Right atrium auricular region (tissue), 2 donors: Measurements from ENCODE around the gene CD300E. TPM values are rescaled to one million over a fixed set of nuclear protein-coding genes. Genes with fewer than 3 reads are reported as not detected.

Experiments used
- DNase-seq: peaks from one replicate; pipeline ENCODE4 v3.0.0-alpha.2; 2019; ENCODE audit warnings: low spot score
- H3K27ac ChIP-seq, 2 donors: fragments of 200-600 bp; sonication (generic); 1 replicate in 1 of 2; 2 replicates in 1 of 2; pipeline ENCODE4 v1.5.1; 2016 to 2019
- H3K27me3 ChIP-seq, 2 donors: fragments of 200-600 bp; sonication (generic); one replicate each; pipeline versions ENCODE4 v1.5.1 to v1.6.0; 2017 to 2019
- H3K36me3 ChIP-seq: fragments of 200-600 bp; sonication (generic); one replicate; pipeline ENCODE4 v1.5.1; 2016
- H3K4me1 ChIP-seq, 2 donors: fragments of 200-600 bp; sonication (generic); one replicate each; pipeline versions ENCODE4 v1.5.1 to v1.6.0; 2017 to 2019
- H3K4me3 ChIP-seq, 2 donors: fragments of 200-600 bp; sonication (generic); 1 replicate in 1 of 2; 2 replicates in 1 of 2; pipeline ENCODE4 v1.5.1; 2017 to 2019; ENCODE audit warnings: mild to moderate bottlenecking in 1 of 2, moderate library complexity in 1 of 2
- H3K9me3 ChIP-seq, 2 donors: fragments of 200-600 bp; sonication (generic); one replicate each; pipeline ENCODE4 v1.5.1; 2019
- total RNA-seq, 2 donors: library from RNA; depleted of rRNA; stranded (reverse); fragments of >200 nt; gene quantifications; one replicate each; pipeline ENCODE4 v1.1.0, GENCODE V29; 2016
- TF ChIP-seq, protein P1 (sequence below), 2 donors: fragments of 200-600 bp; sonication (generic); IDR thresholded peaks; one replicate each; pipeline ENCODE4 v1.5.1; 2019; ENCODE audit warnings: antibody characterized with exemption in 2 of 2

CD300E gene
- total RNA-seq, 2 donors from 2014 or later = 0.52 to 1.0 TPM

DNA sequence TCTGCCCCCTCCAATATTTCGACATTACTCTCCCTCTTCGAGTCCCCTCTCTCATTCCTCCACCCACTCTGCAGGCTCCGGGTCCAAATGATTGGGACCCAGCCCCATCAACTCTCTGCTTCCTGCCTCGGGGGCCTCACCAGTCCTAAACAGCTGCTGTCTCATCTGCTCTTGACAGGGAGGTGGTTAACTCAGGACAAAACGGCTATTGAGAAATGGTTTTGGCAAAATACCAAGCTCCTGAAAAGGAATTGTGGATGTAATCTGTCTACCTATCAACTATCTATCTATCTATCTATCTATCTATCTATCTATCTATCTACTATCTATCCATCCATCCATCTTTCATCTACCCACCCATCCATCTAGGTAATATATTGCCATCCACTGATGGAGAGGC lies 58.4 kb downstream of the CD300E start:
- no peaks in the 10 kb centered on the region for H3K27me3 ChIP-seq
- no peak for DNase-seq
- no peak overlapping the region for H3K4me3 ChIP-seq
- H3K4me1 ChIP-seq = no peaks in the 10 kb centered on the region
- no peaks in the 10 kb centered on the region for H3K9me3 ChIP-seq
- no peak overlapping the region for H3K27ac ChIP-seq
- TF ChIP-seq, protein P1, sequence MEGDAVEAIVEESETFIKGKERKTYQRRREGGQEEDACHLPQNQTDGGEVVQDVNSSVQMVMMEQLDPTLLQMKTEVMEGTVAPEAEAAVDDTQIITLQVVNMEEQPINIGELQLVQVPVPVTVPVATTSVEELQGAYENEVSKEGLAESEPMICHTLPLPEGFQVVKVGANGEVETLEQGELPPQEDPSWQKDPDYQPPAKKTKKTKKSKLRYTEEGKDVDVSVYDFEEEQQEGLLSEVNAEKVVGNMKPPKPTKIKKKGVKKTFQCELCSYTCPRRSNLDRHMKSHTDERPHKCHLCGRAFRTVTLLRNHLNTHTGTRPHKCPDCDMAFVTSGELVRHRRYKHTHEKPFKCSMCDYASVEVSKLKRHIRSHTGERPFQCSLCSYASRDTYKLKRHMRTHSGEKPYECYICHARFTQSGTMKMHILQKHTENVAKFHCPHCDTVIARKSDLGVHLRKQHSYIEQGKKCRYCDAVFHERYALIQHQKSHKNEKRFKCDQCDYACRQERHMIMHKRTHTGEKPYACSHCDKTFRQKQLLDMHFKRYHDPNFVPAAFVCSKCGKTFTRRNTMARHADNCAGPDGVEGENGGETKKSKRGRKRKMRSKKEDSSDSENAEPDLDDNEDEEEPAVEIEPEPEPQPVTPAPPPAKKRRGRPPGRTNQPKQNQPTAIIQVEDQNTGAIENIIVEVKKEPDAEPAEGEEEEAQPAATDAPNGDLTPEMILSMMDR (IDR thresholded peaks at IDR 0.05) = no peak
- no peaks in the 10 kb centered on the region for H3K36me3 ChIP-seq

DNA sequence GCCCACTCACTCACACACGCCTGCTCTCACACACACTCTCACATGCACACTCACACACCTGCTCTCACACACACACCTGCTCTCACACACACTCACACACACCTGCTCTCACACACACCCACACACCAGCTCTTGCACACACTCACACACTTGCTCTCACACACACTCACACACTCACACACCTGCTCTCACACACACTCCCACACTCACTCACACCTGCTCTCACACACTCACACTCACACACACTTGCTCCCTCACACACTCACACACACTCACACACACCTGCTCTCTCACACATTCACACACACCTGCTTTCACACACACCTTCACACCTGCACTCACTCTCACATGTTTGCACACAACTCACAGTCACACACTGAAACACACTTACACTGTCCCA lies 60.2 kb downstream of the CD300E start:
- no peaks in the 10 kb centered on the region for H3K27me3 ChIP-seq
- no peak for DNase-seq
- H3K9me3 ChIP-seq = no peaks in the 10 kb centered on the region
- TF ChIP-seq, protein P1 (IDR thresholded peaks at IDR 0.05) = no peak
- no peak overlapping the region for H3K4me3 ChIP-seq
- no peaks in the 10 kb centered on the region for H3K36me3 ChIP-seq
- H3K27ac ChIP-seq = no peak overlapping the region
- H3K4me1 ChIP-seq = no peaks in the 10 kb centered on the region

DNA sequence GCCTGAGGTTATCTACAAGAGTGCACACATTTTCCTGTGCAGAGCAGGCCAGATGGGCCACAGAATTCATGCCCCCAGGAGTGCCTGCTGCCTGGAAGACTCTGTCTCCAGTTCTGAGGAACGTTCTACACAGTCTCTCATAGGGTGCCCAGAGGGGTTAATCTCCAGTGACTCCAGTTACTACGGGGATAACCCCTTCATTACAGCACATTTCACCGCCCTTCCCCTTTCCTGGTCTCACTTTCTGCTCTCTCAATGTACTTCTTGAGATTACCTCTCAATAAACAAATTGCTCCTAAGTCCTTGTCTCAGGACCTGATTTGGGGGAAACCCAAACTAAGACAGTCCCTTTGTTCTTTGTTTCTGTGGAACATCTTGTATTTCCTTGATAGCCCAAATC lies 62.0 kb downstream of the CD300E start:
- Histone ChIP-seq H3K4me3 (no peak overlapping the region), H3K27me3 (no peaks in the 10 kb centered on the region), H3K9me3 (no peaks in the 10 kb centered on the region), H3K4me1 (no peaks in the 10 kb centered on the region), H3K27ac (no peak overlapping the region), H3K36me3 (no peaks in the 10 kb centered on the region)
- DNase-seq = no peak
- TF ChIP-seq, protein P1 (IDR thresholded peaks at IDR 0.05) = no peak

Other genes starting within 250 kb of the CD300E start
- 10 to 100 TPM; 39.0 to 48.0 TPM for gene GPRC5C, start 191.7 kb downstream of the CD300E start, total RNA-seq
- 1 to 10 TPM; 2.0 to 7.8 TPM for gene CD300A, start 157.1 kb downstream of the CD300E start, total RNA-seq
- under 1 TPM in 1 of 2 donors, not detected in 1; 0.31 TPM for gene CD300LB, start 92.3 kb downstream of the CD300E start, total RNA-seq
- gene CD300C, start 77.6 kb downstream of the CD300E start, total RNA-seq = under 1 TPM in 1 of 2 donors, not detected in 1; 0.98 TPM
- not detected for gene CD300H, start 56.2 kb downstream of the CD300E start, total RNA-seq
- not detected for gene CD300LD, start 31.5 kb downstream of the CD300E start, total RNA-seq
- under 1 TPM in 1 of 2 donors, not detected in 1; 0.71 TPM for gene CD300LF, start 89.2 kb upstream of the CD300E start, total RNA-seq
- under 1 TPM; 0.89 to 0.90 TPM for gene RAB37, start 113.5 kb upstream of the CD300E start, total RNA-seq
- 10 to 100 TPM; 20.2 to 30.9 TPM for gene NHERF1, start 124.9 kb upstream of the CD300E start, total RNA-seq
- 10 to 100 TPM; 16.2 to 18.7 TPM for gene NAT9, start 152.6 kb upstream of the CD300E start, total RNA-seq
- gene GRIN2C, start 236.1 kb upstream of the CD300E start, total RNA-seq = 10 to 100 TPM; 27.6 to 34.4 TPM
- gene FDXR, start 249.3 kb upstream of the CD300E start, total RNA-seq = 1 to 10 TPM; 4.1 to 7.9 TPM